ENCODE data around the gene PTPRU.

PTPRU gene

GRCh38 chr1:29338908-29339575 is 102.7 kb downstream of the PTPRU start:
- in situ Hi-C loops (cut with HindIII; ENCODE audit: low pct_ligation_motif_present, low pct_unique_long_range_greater_than_20kb, low sequenced_read_pairs): no loop called here
- DNase-seq: no peak

GRCh38 chr1:29341936-29342335 is 105.6 kb downstream of the PTPRU start:
- in situ Hi-C loops (cut with HindIII; ENCODE audit: low pct_ligation_motif_present, low pct_unique_long_range_greater_than_20kb, low sequenced_read_pairs): no loop called here
- no peak for DNase-seq

- no peak for DNase-seq
- in situ Hi-C loops (cut with HindIII; ENCODE audit: low pct_ligation_motif_present, low pct_unique_long_range_greater_than_20kb, low sequenced_read_pairs): no loop called here
These were observed 106.0 kb downstream of the PTPRU start for GRCh38 chr1:29342351-29342750.

- no peak for DNase-seq
- in situ Hi-C loops (cut with HindIII; ENCODE audit: low pct_ligation_motif_present, low pct_unique_long_range_greater_than_20kb, low sequenced_read_pairs): no loop called here
These were observed 106.7 kb downstream of the PTPRU start for GRCh38 chr1:29342983-29343382.

GRCh38 chr1:29343476-29343875 is 107.2 kb downstream of the PTPRU start:
- in situ Hi-C loops (cut with HindIII; ENCODE audit: low pct_ligation_motif_present, low pct_unique_long_range_greater_than_20kb, low sequenced_read_pairs): no loop called here
- DNase-seq: no peak

GRCh38 chr1:29343908-29344307 is 107.6 kb downstream of the PTPRU start:
- no peak for DNase-seq
- in situ Hi-C loops (cut with HindIII; ENCODE audit: low pct_ligation_motif_present, low pct_unique_long_range_greater_than_20kb, low sequenced_read_pairs): no loop called here

GRCh38 chr1:29344336-29344735 is 108.0 kb downstream of the PTPRU start:
- no peak for DNase-seq
- in situ Hi-C loops (cut with HindIII; ENCODE audit: low pct_ligation_motif_present, low pct_unique_long_range_greater_than_20kb, low sequenced_read_pairs): no loop called here

GRCh38 chr1:29346576-29346975 is 110.3 kb downstream of the PTPRU start:
- in situ Hi-C loops (cut with HindIII; ENCODE audit: low pct_ligation_motif_present, low pct_unique_long_range_greater_than_20kb, low sequenced_read_pairs): no loop called here
- DNase-seq: no peak

GRCh38 chr1:29349871-29350491 is 113.7 kb downstream of the PTPRU start:
- in situ Hi-C loops (cut with HindIII; ENCODE audit: low pct_ligation_motif_present, low pct_unique_long_range_greater_than_20kb, low sequenced_read_pairs): no loop called here
- DNase-seq: no peak

GRCh38 chr1:29352719-29353420 is 116.5 kb downstream of the PTPRU start:
- in situ Hi-C loops (cut with HindIII; ENCODE audit: low pct_ligation_motif_present, low pct_unique_long_range_greater_than_20kb, low sequenced_read_pairs): no loop called here
- DNase-seq: no peak

GRCh38 chr1:29354511-29355098 is 118.3 kb downstream of the PTPRU start:
- no peak for DNase-seq
- in situ Hi-C loops (cut with HindIII; ENCODE audit: low pct_ligation_motif_present, low pct_unique_long_range_greater_than_20kb, low sequenced_read_pairs): no loop called here

GRCh38 chr1:29355375-29355774 is 119.1 kb downstream of the PTPRU start:
- DNase-seq: no peak
- in situ Hi-C loops (cut with HindIII; ENCODE audit: low pct_ligation_motif_present, low pct_unique_long_range_greater_than_20kb, low sequenced_read_pairs): no loop called here

- DNase-seq: no peak
- in situ Hi-C loops (cut with HindIII; ENCODE audit: low pct_ligation_motif_present, low pct_unique_long_range_greater_than_20kb, low sequenced_read_pairs): no loop called here
These were observed 120.3 kb downstream of the PTPRU start for GRCh38 chr1:29356663-29357062.

GRCh38 chr1:29357452-29357851 is 121.1 kb downstream of the PTPRU start:
- in situ Hi-C loops (cut with HindIII; ENCODE audit: low pct_ligation_motif_present, low pct_unique_long_range_greater_than_20kb, low sequenced_read_pairs): no loop called here
- DNase-seq: no peak

GRCh38 chr1:29358183-29358582 is 121.9 kb downstream of the PTPRU start:
- DNase-seq: no peak
- in situ Hi-C loops (cut with HindIII; ENCODE audit: low pct_ligation_motif_present, low pct_unique_long_range_greater_than_20kb, low sequenced_read_pairs): no loop called here

GRCh38 chr1:29360768-29361167 is 124.4 kb downstream of the PTPRU start:
- in situ Hi-C loops (cut with HindIII; ENCODE audit: low pct_ligation_motif_present, low pct_unique_long_range_greater_than_20kb, low sequenced_read_pairs): no loop called here
- no peak for DNase-seq

- in situ Hi-C loops (cut with HindIII; ENCODE audit: low pct_ligation_motif_present, low pct_unique_long_range_greater_than_20kb, low sequenced_read_pairs): no loop called here
- DNase-seq: no peak
These were observed 125.4 kb downstream of the PTPRU start for GRCh38 chr1:29361686-29362085.

GRCh38 chr1:29362116-29362515 is 125.8 kb downstream of the PTPRU start:
- in situ Hi-C loops (cut with HindIII; ENCODE audit: low pct_ligation_motif_present, low pct_unique_long_range_greater_than_20kb, low sequenced_read_pairs): no loop called here

GRCh38 chr1:29362764-29363163 is 126.4 kb downstream of the PTPRU start:
- no peak for DNase-seq
- in situ Hi-C loops (cut with HindIII; ENCODE audit: low pct_ligation_motif_present, low pct_unique_long_range_greater_than_20kb, low sequenced_read_pairs): no loop called here

More at GRCh38 chr1:29362116-29362515, 125.8 kb downstream of the PTPRU start:
- DNase-seq: no peak
